Mucosa of gallbladder (tissue), 1 donor: ENCODE data around the gene LMBRD2. TPM values are rescaled to one million over a fixed set of nuclear protein-coding genes. Genes with fewer than 3 reads are reported as not detected.
A peak's percentile ranks its signal among the peaks of the same experiment; 100 is the strongest.
"Not testable (repeated sequence)": the region's sequence is repeated elsewhere in the genome, so short reads cannot be mapped to it uniquely, and the experiment has no call there.

ENCODE experiments used
- DNase-seq: peaks from one replicate; pipeline ENCODE4 v3.0.0-alpha.2; 2020; ENCODE audit warnings: low spot score
- total RNA-seq: library from RNA; stranded (reverse); gene quantifications from one replicate; pipeline ENCODE4 v1.2.1, GENCODE V29; 2021
- donor health status: DM: no; HTN: no; CAD: no.

LMBRD2 gene
- total RNA-seq = 13.9 TPM

GRCh38 chr5:36151434-36152323 lies at the start of gene LMBRD2, which contains the start of gene SKP2:
Gene LMBRD2, minus strand, starts transcription at chr5:36151887. Its CDS starts 8,538 bp downstream, at chr5:36143349.
Gene SKP2, plus strand, starts transcription at chr5:36152111. Its CDS starts 152 bp downstream, at chr5:36152263.
- peak; percentile 98 for DNase-seq

GRCh38 chr5:36200513-36200912 lies 48.8 kb upstream of the LMBRD2 start:
- no peak for DNase-seq

GRCh38 chr5:36199620-36200019 lies 47.9 kb upstream of the LMBRD2 start:
- no peak for DNase-seq

DNA sequence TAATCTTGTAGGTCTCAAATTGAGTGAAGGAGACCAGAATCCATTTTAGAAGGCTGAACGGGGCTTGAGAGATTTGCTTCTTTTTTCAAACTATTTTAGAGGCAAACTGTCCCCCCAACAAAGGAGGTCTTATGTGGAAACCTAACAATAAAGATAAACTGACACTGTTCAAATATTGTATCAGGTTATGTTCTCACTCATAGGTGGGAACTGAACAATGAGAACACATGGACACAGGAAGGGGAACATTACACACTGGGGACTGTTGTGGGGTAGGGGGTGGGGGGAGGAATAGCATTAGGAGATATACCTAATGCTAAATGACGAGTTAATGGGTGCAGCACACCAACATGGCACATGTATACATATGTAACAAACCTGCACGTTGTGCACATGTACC lies 47.1 kb upstream of the LMBRD2 start:
- not testable (repeated sequence) for DNase-seq

- no peak for DNase-seq
Measured at GRCh38 chr5:36198281-36198680, 46.6 kb upstream of the LMBRD2 start.

GRCh38 chr5:36193746-36194145 lies 42.1 kb upstream of the LMBRD2 start:
- DNase-seq = no peak

DNA sequence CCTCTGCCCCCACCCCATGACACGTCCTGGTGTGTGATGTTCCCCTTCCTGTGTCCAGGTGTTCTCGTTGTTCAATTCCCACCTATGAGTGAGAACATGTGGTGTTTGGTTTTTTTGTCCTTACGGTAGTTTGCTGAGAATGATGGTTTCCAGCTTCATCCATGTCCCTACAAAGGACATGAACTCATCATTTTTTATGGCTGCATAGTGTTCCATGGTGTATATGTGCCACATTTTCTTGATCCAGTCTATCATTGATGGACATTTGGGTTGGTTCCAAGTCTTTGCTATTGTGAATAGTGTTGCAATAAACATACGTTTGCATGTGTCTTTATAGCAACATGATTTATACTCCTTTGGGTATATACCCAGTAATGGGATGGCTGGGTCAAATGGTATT lies 32.7 kb upstream of the LMBRD2 start:
- not testable (repeated sequence) for DNase-seq

DNA sequence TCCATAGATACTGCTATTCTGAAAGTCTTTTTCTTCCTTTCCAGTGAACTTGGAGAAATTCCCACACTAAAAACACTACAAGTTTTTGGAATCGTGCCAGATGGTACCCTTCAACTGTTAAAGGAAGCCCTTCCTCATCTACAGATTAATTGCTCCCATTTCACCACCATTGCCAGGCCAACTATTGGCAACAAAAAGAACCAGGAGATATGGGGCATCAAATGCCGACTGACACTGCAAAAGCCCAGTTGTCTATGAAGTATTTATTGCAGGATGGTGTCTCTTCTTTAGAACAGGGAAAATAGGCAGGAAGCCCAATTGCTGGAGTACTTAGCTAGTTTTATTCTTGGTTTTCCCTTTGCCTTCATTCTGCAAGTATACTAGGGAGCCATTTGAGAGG lies 30.1 kb upstream of the LMBRD2 start:
- DNase-seq = no peak

DNA sequence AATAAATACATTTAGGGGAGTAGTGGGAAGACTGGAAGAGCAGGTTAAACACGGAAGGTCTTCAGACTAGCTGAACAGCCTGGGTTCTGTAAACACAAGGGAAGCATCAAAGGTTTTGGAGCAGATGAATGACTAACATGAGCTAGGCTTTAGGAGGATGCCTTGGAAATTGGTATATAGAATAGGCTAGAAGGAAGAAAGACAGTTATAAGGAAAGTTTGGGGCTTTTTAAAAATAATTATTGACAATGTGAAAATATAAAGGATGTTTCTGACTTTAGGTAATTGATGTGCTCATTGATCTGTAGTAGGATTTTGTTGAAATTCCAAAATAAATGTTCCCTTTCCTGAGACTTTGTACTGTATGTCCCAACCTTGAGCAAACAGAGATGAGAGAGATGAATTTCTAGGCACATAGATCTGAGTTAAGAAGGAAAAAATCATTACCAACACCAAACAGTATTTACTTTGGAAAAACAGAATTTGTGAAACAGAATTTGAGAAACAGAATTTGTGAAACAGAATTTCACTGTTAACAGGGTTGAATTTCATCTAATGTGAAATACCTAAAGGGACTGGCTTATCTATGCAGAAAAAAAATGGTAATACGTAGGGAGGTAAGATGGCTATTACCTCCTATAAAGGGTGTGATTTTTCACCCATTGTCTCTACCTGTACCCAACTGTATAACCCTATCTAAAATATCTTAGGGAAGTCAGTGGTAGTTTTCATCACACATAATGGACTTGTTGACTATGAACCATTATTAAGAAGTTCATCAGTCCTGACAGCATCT lies 29.1 kb upstream of the LMBRD2 start:
- no peak for DNase-seq

- no peak for DNase-seq
Measured at GRCh38 chr5:36179950-36180349, 28.3 kb upstream of the LMBRD2 start.

DNA sequence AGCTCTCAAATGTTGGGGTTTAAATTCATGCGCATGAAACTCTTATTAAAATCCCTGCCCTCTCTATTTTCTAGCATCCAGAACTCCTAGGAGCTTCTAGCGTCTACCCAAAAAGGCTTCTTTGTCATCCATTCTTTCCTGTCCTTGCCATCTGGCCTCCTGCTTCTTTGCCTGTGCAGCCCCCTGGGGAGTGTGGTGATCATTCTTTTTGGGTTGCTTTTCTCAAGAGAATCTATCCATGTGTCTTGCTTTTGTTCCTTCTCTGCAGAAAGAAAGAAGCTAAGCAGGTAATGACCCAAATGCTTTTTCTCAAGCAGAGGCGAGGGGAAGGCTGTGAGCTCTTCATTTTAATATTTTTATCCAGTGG lies 26.8 kb upstream of the LMBRD2 start:
- DNase-seq = no peak

DNA sequence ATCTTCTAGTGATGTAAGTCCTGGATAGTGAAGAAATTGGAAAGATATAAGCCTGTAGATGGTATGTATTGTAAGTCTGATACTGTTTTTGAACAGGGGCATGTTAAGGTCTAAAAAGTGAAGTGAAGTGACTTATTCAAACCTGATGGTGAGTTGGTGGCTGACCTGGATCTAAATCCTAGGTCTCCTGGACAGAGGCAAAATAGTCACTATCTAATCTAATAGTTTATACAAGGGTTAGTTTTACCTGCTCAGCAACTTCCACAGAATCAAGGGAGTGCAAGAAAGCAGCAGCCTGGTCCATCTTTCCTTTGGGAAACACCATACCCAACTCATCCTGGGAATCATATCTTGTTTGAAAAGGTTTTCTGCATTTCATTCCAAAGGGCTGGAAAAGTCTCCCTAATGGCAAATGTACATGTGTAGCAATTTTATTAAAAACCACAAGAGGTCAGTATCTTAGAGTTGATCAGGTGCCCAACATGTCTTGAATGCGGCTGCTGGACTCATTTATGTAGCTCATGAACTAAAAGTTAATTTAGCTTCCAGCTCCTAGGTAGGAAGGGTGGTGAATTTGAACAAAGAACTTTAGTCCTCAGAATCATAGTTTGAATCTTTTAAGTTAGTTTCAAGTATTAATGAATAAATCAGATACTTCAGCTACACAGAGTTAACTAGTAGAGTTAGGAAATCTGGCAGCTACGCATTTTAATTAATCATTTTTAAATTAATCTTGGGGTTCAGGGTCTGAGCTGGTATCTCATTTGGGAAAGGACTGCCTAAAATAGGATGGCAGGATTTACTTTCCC lies 26.2 kb upstream of the LMBRD2 start:
- DNase-seq = no peak

GRCh38 chr5:36177154-36177553 lies 25.5 kb upstream of the LMBRD2 start:
- no peak for DNase-seq

GRCh38 chr5:36175043-36175442 lies 23.4 kb upstream of the LMBRD2 start:
- DNase-seq = no peak

DNA sequence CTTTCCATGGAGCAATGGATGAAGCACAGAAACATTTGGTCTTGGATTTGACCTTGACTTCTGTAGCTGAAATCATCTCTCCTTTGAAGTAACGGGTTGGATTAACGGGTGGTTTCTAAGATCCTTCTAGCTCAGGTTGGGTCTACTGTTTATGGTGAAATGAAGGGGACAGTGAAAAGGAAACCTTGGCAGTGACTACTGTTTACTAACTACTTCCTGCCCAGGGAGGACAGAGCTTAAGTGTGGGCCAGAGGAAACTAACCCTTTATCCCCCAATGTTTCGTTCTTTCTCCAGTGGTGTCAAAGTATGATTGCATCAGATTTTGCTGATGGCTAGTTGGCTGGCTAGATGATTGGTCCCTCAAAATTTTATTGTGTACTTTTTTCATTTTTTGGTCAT lies 22.4 kb upstream of the LMBRD2 start:
- no peak for DNase-seq

DNA sequence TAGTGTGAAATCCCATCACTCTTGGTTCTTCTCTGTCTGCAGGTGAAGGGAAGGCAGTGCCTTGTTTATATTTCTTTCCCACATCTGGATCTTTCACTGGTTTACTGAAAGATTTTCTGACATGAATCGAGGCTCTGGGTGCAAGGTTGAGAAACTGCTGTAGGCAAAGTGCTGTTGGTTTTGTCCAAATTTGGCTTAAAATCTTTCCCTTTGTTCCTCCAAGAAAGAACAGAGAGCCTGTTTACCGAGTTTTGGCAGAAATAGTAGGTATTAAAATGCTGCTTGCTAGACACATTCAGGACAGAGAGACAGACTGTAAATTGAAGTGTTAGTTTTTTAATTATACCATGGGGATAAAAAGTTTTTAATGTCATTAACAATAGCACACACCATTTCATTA lies 21.7 kb upstream of the LMBRD2 start:
- no peak for DNase-seq

- no peak for DNase-seq
Measured at GRCh38 chr5:36172599-36172998, 20.9 kb upstream of the LMBRD2 start.

DNA sequence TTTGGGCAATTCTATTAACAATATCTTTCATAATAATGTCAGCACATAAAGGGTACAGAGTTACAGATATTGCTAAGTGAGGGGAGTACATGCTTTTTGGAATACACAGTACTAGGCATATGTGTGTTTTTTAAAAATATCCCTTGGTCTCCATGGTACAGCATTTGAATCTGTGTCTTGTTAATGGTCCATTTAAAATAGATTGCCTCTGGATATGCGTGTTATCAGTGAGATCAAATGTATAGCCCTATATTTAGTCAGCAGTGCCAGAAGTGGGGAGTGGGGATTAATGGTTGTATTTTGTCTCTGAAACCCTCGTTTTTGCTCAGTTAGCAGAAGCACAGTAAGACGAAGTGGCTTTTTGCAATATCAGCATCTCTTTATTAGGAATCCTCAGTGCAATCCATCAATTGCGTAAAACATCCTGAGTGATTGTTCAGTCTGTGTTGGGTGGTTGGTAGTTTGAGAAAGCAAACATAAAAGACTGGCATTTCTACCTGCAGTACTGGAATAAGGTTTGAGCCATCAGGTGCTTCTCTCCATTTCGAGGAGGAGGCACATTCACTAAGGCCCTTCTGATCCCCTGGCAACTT lies 19.2 kb upstream of the LMBRD2 start:
- no peak for DNase-seq

DNA sequence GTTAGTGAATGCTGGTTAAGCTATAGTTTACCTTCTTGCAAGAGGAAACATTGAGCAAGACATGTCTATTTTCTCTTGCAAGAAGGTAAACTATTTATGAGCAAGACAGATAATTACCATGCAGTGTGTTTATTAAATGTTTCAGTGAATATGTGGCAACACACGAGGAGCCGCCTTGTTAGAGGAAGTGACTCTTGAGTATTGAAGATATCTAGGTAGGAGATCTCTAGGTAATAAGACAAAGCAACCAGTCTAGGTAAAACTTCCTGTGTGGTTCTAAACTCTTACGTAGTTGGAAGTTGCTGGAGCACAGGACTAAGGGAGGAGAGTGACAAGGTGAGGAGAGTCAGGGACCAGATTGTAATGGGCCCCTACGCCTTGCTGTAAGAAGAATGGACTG lies 17.1 kb upstream of the LMBRD2 start:
- no peak for DNase-seq

GRCh38 chr5:36164461-36164860 lies 12.8 kb upstream of the LMBRD2 start:
- no peak for DNase-seq

DNA sequence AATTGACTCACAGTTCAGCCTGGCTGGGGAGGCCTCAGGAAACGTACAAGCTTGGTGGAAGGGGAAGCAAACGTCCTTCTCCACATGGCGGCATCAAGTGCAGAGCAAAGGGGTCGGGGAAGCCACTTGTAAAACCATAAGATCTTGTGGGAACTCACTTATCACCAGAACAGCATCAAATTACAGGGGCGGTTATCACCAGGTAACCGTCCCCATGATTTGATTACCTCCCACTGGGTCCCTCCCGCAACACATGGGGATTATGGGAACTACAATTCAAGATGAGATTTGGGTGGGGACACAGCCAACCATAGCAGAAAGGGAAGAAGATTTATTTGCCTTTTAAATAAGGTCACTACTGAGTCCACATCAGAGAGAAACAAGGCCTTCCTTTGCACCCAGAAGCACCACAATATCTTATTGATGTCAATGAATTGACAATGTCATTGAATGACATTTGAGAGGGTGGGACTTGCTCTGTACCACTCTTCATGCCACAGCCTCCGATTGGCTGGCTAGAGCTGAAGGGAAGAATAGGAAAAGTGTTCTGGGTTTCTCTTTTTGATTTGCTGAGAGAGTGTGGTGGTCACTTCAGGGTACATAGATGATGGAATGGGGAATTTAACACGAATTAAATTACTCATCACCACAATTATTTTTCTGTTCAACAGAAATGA lies 11.3 kb upstream of the LMBRD2 start:
- no peak for DNase-seq
